Tibial nerve (tissue), 4 donors: ENCODE measurements around the gene KCNH1.

Experiments used
- EP300 ChIP-seq, 2 donors: sonication (generic); formaldehyde crosslinking; IDR thresholded peaks; one replicate each; pipeline ENCODE4 v1.6.1; 2017; ENCODE audit warnings: antibody characterized with exemption in 2 of 2, mild to moderate bottlenecking in 1 of 2
- POLR2A ChIP-seq, 2 donors: fragments of 450-650 bp; IDR thresholded peaks; one replicate each; pipeline ENCODE4 v1.6.1; 2017; ENCODE audit warnings: antibody characterized with exemption in 2 of 2, mild to moderate bottlenecking in 2 of 2, moderate library complexity in 2 of 2
- TF ChIP-seq, protein P1 (sequence below), 5 experiments: fragments of 200-600 bp in 3 of 5; fragments of 450-650 bp in 2 of 5; sonication (generic) in 3 of 5; IDR thresholded peaks; one replicate each; pipeline ENCODE4 v1.5.1; 2016 to 2019; ENCODE audit warnings: antibody characterized with exemption in 5 of 5, mild to moderate bottlenecking in 3 of 5, moderate library complexity in 2 of 5

DNA sequence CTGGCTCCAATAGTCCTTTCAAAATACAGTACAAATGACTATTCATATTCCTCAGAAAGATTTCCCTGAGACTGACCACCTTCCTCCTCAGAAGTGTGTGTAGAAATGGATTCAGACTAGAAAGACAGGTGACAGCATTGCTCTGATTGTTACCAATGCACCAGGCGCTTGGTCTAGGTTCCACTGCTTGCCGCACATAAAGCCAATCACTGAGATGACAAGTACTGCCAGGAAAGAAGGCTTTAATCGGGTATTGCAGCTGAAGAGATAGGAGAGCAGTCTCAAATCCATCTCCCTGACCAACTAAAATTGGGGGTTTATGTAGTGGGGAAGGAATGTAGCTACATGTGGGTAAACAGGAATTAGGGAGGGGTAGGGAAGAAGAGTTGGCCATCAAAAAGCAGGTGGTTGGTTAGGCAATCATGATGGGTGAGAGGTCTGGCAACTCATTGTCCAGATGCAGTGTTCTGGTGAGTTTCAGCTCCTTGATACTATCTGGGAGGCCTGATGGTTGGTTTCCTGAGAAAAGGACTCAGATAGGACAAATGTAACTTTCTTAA, 98.0 kb downstream of the KCNH1 start:
- TF ChIP-seq, protein P1, sequence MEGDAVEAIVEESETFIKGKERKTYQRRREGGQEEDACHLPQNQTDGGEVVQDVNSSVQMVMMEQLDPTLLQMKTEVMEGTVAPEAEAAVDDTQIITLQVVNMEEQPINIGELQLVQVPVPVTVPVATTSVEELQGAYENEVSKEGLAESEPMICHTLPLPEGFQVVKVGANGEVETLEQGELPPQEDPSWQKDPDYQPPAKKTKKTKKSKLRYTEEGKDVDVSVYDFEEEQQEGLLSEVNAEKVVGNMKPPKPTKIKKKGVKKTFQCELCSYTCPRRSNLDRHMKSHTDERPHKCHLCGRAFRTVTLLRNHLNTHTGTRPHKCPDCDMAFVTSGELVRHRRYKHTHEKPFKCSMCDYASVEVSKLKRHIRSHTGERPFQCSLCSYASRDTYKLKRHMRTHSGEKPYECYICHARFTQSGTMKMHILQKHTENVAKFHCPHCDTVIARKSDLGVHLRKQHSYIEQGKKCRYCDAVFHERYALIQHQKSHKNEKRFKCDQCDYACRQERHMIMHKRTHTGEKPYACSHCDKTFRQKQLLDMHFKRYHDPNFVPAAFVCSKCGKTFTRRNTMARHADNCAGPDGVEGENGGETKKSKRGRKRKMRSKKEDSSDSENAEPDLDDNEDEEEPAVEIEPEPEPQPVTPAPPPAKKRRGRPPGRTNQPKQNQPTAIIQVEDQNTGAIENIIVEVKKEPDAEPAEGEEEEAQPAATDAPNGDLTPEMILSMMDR (IDR thresholded peaks at IDR 0.05), result no peak
- TF ChIP-seq EP300 (IDR thresholded peaks at IDR 0.05) (no peak), POLR2A (IDR thresholded peaks at IDR 0.05) (no peak)
